Fibroblast of skin of abdomen (primary cell): ENCODE results near the gene PLA2G2A. TPM values are rescaled to one million over a fixed set of nuclear protein-coding genes. Genes with fewer than 3 reads are reported as not detected.
A peak's percentile ranks its signal among the peaks of the same experiment; 100 is the strongest.
"Not testable (repeated sequence)": the region's sequence is repeated elsewhere in the genome, so short reads cannot be mapped to it uniquely, and the experiment has no call there.

Experiments used
- DNase-seq: peaks from one replicate; pipeline ENCODE4 v3.0.0-alpha.2; 2013
- polyA plus RNA-seq, 2 experiments: library from polyadenylated mRNA; unstranded; fragments of 120-200 nt; gene quantifications; one replicate each; pipeline ENCODE4 v1.2.1, GENCODE V29; 2013; ENCODE audit not compliant: insufficient read length in 2 of 2

Gene PLA2G2A
- polyA plus RNA-seq (2013, experiment 1 of 2; ENCODE audit: insufficient read length) = not detected
- not detected for polyA plus RNA-seq (2013, experiment 2 of 2; ENCODE audit: insufficient read length)

DNA sequence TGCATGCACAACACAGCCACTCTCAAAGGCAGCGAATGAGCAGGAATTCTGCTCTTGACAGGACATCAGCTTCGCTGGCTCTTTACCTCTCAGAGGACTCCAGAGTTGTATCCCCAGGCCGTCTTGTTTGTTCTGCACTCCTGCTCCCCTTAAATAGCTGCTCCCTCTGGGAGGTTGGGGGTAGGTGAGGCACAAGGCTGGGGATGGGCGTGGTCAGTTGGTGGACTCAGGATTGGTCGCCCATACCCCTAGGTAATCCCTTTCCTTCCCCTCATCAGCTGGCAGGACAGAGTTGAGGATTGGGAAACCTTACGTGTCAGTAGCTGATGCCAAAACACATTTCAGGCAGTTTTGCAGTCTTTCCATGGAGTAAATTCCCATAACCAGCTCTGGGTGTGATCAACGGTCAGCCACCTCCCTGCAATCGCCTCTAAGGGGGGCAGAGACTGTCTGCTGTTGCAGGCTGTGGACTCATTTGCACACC, at the start of gene PLA2G2A:
PLA2G2A (minus strand) TSS at position 125 of the 484 bp plus-strand sequence. CDS start 845 bp downstream, outside the sequence.
- DNase-seq = no peak

- no peak for DNase-seq
These were observed 49.3 kb upstream of the PLA2G2A start for GRCh38 chr1:20028726-20029125.

DNA sequence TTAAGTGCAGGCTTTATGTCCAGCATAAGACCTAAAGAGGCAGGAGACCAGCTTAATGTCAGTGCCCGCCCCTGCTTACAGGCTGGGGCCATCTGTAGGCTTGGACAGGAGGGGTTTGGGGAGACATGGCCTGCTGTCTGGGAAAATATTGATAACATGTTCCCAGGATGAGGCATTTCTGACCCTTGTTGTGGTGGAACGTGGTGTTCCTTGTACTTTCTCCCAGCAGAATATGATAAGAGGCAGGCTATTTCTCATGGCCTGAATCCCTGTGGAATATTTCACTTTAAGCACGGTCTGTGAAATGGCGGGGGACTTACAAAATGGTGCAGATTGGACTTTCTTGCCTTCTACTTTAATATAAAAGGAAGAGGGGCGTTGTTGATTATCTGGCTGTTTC, 48.7 kb upstream of the PLA2G2A start:
- no peak for DNase-seq

- no peak for DNase-seq
These were observed 38.3 kb upstream of the PLA2G2A start for GRCh38 chr1:20017741-20018140.

DNA sequence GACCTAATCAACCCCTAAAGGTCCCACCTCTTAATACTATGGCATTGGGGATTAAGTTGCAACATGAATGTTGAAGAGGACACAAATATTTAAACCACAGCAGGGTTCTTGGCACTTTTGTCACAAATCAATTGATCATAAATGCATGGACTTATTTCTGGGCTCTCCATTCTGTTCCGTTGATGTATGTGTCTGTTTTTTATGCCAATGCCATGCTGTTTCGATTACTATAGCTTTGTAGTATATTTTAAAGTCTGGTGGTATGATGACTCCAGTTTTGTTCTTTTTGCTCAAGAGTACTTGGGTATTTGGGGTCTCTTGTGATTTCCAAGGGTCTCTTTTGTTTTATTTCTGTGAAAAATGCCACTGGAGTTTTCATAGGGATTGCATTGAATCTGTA, 34.7 kb upstream of the PLA2G2A start:
- DNase-seq = no peak

DNA sequence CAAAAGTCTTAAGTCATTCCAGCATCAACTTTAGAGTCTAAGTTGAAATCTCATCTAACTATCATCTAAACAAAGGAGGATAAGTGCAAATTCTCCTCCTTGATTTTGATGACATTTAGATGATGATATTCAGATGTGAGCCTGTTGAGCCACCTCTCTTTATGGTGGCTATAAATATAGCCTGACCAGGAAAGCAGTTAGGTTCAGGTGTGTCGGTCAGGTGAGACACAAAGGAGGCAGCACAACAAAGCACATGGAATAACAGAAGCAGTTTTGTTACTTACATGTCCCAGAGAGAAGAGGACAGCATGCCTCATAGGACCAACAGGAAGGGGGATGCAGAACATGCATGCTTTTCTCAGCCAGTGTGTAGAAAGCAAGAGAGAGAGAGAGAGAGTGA, 30.6 kb upstream of the PLA2G2A start:
- DNase-seq = no peak

GRCh38 chr1:20009212-20009611, 29.8 kb upstream of the PLA2G2A start:
- no peak for DNase-seq

- peak; percentile 1 for DNase-seq
These were observed 29.0 kb upstream of the PLA2G2A start for GRCh38 chr1:20008391-20008841.

DNA sequence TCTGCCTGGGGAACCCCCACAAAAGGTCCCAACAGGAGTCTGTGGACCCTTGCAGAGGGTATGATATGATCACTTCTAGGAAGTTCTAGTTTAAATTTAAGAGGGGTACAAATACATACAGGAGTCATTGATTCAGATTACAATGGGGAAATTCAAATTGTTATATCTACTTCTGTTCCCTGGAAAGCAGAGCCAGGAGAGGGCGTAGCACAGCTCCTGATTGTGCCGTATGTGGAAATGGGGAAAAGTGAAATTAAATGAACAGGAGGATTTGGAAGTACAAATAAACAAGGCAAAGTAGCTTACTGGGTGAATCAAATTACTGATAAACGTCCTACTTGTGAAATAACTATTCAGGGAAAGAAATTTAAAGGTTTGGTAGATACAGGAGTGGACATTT, 19.4 kb upstream of the PLA2G2A start:
- DNase-seq = not testable (repeated sequence)

- no peak for DNase-seq
These were observed 11.3 kb upstream of the PLA2G2A start for GRCh38 chr1:19990689-19991088.

DNA sequence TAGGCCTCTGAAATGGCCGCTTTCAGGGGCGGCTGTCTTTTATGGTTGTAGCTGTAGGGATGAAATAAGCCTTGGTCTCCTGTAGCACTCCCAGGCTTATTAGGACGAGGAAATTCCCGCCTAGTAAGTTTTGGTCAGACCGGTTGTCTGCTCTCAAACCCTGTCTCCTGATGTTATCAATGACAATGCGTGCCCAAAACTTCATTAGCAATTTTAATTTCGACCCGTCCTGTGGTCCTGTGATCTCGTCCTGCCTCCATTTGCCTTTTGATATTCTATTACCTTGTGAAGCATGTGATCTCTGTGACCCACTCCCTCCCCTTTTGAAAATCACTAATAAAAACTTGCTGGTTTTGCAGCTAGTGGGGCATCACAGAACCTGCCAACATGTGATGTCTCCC, 10.8 kb upstream of the PLA2G2A start:
- not testable (repeated sequence) for DNase-seq

DNA sequence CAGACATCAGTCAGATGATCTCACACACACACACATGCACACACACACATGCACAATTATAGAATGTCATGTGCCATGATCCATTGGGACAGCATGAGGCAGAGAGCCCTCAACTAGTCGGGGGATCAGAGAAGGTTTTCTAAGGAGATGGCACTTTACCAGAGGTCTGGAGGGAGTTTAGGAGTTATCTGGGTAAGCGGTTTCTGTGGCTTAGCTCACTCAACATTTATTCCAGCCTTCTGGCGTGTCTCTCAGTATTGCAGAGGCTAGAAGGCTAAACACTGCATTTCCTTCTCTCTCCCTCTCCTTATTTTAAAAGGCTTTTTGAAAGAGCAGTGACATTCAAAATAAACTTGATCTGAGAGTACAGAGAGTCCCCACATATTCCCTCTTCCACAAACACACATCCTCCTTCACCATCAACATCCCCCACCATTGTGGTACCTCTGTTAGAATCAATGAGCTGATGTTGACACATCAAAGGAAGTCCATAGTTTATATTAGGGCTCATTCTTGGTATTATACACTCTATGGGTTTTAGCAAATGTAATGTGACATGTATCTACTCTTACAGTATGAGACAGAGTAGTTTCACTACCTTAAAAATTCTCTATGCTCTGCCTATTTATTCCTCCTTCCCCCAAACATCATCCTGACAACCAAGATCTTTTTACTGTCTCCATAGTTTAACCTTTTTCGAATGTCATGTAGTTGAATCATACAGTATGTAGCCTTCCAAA, 9.0 kb upstream of the PLA2G2A start:
- DNase-seq = no peak

DNA sequence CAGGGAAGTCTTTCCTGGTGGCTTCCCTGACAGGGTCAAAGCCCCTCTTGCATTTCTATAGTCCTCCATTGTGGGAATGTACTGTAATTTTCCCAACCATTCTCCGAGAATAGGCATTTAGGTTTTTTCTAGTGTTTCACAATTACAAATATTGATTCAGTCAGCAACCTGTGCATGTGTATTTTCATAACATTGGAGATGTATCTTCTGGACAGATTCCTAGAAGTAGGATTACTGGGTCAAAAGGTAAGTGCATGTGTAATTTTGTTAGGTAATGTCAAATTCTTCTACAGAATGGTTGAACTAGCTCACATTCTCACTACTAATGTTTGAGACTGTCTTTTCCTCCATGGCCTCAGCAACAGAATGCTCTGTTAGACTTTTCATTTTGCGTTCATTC, 8.3 kb upstream of the PLA2G2A start:
- DNase-seq = no peak

DNA sequence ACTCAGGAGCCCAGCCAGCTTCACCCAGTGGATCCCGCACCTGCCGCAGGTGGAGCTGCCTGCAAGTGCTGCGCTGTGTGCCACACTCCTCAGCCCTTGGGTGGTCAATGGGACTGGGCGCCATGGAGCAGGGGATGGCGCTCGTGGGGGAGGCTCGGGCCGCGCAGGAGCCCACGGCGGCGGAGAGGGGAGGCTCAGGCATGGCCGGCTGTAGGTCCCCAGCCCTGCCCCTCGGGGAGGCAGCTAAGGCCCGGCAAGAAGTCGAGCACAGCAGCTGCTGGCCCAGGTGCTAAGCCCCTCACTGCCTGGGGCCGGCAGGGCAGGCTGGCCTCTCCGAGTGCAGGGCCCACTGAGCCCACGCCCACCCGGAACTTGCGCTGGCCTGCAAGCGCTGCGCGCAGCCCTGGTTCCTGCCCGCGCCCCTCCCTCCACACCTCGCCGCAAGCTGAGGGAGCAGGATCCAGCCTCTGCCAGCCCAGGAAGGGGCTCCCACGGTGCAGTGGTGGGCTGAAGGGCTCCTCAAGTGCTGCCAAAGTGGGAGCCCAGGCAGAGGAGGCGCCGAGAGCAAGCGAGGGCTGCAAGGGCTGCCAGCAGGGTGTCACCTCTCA, 5.1 kb upstream of the PLA2G2A start:
- DNase-seq = not testable (repeated sequence)

DNA sequence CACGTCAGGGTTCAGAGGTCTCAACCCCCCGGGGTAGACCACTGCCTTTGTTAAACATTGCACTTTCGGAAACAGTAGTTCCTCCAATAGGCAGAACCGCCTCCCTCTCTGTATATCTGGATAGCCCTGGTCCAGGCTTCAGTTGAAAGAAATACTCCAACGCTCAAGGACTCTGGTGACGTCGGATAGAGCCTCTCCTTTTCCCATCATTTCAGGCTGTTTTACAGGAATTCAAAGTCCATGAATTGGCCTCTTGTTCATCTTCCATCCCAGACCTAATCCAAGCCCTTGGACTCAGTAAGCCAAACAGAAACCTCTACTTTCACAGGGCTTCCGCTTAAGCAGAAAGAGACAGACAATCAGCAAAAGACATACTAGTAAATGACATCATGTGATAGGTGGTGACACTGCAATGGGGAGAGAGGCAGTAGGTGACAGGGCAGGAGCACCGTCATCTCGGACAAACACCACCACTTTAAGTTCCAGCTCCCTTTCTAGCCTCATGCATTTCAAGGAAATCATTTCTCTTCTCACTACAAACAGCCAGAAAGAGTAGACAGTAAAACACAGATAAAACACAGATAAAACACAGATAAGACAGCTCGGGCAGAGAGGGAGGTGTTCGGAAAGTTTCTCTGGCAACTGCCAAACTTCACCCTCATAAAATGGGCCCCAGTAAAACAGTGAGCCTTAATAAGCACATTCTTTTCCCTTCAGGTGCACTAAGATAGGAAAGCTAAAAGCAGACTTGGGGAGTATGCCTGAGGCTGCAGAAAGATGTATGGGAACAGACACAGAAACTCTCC, 2.3 kb upstream of the PLA2G2A start:
- DNase-seq = no peak

DNA sequence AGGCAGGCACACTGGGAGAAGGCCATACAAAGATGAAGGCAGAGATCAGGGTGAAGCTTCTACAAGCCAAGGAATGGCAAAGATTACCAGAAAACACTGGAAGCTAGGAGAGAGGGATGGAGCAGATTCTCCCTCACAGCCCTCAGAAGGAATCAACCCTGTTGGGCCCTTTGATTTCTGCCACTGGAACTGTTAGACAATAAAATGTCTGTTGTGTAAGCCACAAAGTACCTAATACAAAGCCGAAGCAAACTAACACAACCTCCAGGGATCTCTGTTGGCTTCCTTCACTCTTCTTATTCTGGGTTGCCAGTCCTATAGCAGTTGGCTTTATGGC, 1.7 kb upstream of the PLA2G2A start:
- DNase-seq = no peak

- DNase-seq = no peak
These were observed 896 bp upstream of the PLA2G2A start for GRCh38 chr1:19980314-19980713.

DNA sequence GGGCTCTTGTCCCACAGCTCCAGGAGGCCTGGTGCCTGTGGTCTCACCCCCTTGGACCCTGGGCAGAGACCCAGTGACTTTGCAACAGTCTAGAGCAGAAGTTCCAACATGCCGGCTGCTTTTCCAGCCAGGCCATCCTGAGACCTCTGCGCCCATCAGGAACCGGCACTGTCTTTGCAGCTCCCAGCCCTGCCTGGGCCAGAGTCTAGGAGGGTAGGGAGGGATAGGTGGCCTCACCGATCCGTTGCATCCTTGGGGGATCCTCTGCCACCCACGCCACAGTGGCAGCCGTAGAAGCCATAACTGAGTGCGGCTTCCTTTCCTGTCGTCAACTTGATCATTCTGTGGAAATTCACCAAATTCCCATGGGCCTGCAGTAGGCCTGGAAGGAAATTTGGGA, 1.3 kb downstream of the PLA2G2A start:
- no peak for DNase-seq

DNA sequence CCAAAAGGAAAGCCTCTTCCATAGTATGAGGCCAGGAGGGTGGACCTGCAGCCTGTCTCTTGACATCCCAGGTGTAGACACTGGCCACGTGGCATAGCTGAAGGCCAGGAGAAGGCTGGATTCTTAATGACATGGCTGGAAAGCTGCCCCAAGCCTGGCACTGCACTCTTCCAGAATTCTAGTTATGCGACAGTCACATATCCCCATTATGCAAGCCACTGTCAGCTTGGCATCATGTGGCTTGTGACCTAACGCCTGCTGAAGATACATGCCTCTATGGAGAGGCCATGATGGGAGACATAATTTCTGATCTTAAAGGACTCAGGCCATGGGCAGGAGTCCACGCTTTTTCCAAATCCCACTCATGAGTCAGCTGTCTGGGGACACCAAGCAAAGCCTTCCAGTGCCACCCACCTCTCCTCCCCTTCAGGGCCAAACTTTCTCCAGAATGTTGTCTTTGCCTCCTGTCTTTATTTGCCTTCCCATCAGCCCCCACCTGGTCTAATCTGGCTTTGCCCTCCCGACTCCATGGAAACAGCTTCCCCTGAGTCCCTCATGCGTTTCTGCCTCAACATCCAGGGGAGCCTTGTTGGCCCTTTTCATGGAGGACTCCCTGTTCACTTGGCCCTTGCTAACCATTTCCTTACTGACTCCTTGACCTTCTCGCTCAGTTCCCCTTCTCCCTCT, 3.0 kb downstream of the PLA2G2A start:
- no peak for DNase-seq

- DNase-seq = no peak
These were observed 3.8 kb downstream of the PLA2G2A start for GRCh38 chr1:19975423-19976193.

DNA sequence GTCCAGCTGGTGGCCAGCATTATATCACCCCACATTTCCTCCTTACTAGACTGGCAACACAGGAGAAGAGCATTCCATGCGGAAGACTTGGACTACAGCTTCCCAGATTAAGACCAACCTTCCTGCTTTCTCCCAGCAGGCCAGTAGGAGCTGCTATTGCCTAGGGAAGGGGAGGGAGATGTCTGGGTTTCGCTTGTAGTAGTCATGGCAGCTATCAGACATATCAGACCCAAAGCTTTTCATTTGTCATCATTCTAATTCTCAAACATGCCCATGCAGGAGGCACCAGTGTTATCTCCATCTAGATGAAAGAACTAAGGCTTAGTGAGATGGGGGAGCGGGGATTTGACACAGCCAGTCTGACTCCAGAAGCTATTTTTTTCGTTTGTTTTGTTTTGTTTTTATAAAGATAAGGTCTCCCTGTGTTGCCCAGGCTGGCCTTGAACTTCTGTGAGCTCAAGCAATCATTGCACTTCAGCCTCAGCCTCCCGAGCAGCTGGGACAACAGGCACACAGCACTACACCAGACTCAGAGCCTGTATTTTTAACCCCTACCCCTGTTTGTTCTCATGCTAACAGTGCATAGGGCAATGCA, 4.5 kb downstream of the PLA2G2A start:
- DNase-seq = peak; percentile 64
